ENCODE measurements around the gene BCL2L11. TPM values are rescaled to one million over a fixed set of nuclear protein-coding genes. Genes with fewer than 3 reads are reported as not detected.

The BCL2L11 gene
- total and polyA plus RNA-seq, 9 of the 15 experiments (the other 6 are each of a cell fraction or from before 2014, with no cell fraction given), result 2.2 to 18.8 (median 5.0) TPM

DNA sequence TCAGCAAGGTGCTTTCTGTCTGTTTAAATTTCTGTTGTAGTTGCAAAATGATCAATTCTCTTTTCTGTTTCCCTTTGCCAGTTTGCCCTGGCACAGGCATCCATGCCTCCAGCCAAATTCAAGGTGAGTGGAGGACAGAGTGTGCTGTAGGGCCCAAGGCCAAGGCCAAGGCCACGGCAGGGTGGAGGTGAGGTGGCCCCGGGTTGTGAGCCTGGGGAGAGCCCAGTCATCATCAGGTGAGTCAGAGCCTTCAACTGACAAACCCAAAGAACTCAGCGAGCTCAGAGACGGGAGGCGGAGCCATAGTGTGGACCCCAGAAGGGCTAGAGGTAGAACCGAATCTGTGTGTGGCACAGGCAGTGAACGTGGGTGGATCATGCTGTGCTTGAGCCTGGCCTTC lies 55.7 kb downstream of the BCL2L11 start:
- ATAC-seq (peak; percentile 23; the same call in 1 of the 3 replicates), FAIRE-seq (no peak), DNase-seq (ENCODE audit: extremely low read depth in 1 of 4, low spot score in 3 of 4) (no peak)
- no peaks in the 10 kb centered on the region for H4K20me1 ChIP-seq (replicated peaks; ENCODE audit: control insufficient read depth, insufficient read depth, low read length)
- H3K9ac ChIP-seq (ENCODE audit: insufficient read depth in 1 of 2, low read depth in 2 of 2, low read length in 2 of 2), result no peak overlapping the region
- peaks cover 0 to 23% of the 10 kb centered on the region in 2 experiments; a peak in 3 of 5 replicates for H3K27me3 ChIP-seq (ENCODE audit: control insufficient read depth in 2 of 2, insufficient read depth in 2 of 2, low read length in 2 of 2)
- H2AFZ ChIP-seq (ENCODE audit: low read depth, low read length), result no peak overlapping the region
- H3K4me3 ChIP-seq, result no peak overlapping the region
- in situ Hi-C loops (cut with MboI), result no loop called here
- WGBS (ENCODE audit: insufficient coverage, low coverage, missing lambda C conversion rate), result 19% methylated on average over 6 of the region's 7 CpGs
- TF ChIP-seq ZNF707 (CRISPR knock-in tag; conservative IDR thresholded peaks at IDR 0.05), result no peak
- TF ChIP-seq PHB2 (IDR thresholded peaks at IDR 0.05; ENCODE audit: low read depth), result no peak
- peaks cover 2 to 5% of the 10 kb centered on the region in 2 experiments; a peak in 3 of 5 replicates for H3K4me1 ChIP-seq (replicated peaks in 1 of 2; ENCODE audit: control insufficient read depth in 2 of 2, insufficient read depth in 2 of 2, low read length in 2 of 2)
- POLR2A ChIA-PET, result interaction anchor here (0.9 kb wide), 1 partner anchor 11 kb away, joined by 4 read pairs; no protein-coding TSS in a partner anchor
- intact Hi-C loops (cut with micrococcal nuclease), result no loop called here
- no peak overlapping the region for H3K4me2 ChIP-seq (ENCODE audit: insufficient read depth, low read length)
- no peaks in the 10 kb centered on the region for H3K79me2 ChIP-seq (ENCODE audit: control insufficient read depth, insufficient read depth, low read length)
- no peaks in the 10 kb centered on the region for H3K36me3 ChIP-seq (ENCODE audit: control insufficient read depth, insufficient read depth, low read length)
- no peaks in the 10 kb centered on the region for H3K9me1 ChIP-seq (ENCODE audit: control insufficient read depth, insufficient read depth, low read length)
- H3K27ac ChIP-seq (ENCODE audit: extremely low read depth, low read depth, low read length), result no peak overlapping the region; the same call in 2 of the 3 replicates
- CTCF ChIA-PET (ENCODE audit: low intra/inter-chr PET ratio), result no interaction called here
- H3K9me3 ChIP-seq (replicated peaks; ENCODE audit: control insufficient read depth, insufficient read depth, low read depth, low read length), result no peaks in the 10 kb centered on the region
- no TSS peak for BruUV-seq (replicated peaks)

DNA sequence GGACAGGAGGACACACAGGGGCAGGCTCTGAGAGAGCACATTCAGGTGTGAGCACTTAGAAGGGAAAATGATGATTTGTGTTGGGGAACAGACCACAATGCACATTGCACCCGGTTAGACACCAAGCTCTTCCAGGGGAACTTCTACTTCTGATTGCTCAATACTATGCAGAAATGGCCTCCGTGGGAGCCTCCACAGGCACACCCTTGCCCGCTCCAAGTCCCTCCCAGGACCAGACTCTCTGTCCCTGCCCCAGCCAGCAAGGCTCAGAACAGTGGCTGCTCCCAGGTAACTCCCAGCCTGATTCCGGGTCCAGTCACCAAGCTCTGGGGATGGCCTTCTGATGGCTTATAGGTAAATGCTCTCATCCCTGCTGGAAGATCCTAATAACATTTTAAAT lies 56.2 kb downstream of the BCL2L11 start:
- CTCF ChIA-PET (ENCODE audit: low intra/inter-chr PET ratio), result no interaction called here
- 22% methylated on average over 4 of the region's 4 CpGs for WGBS (ENCODE audit: insufficient coverage, low coverage, missing lambda C conversion rate)
- ATAC-seq, result peak; percentile 11; the same call in 2 of the 3 replicates
- Histone ChIP-seq H3K4me2 (ENCODE audit: insufficient read depth, low read length) (no peak overlapping the region), H3K9me1 (ENCODE audit: control insufficient read depth, insufficient read depth, low read length) (no peaks in the 10 kb centered on the region), H3K4me1 (replicated peaks in 1 of 2; ENCODE audit: control insufficient read depth in 2 of 2, insufficient read depth in 2 of 2, low read length in 2 of 2) (peaks cover 0 to 4% of the 10 kb centered on the region in 2 experiments; a peak in 2 of 5 replicates), H3K27ac (ENCODE audit: extremely low read depth, low read depth, low read length) (no peak overlapping the region; the same call in 2 of the 3 replicates), H3K4me3 (no peak overlapping the region), H3K9ac (ENCODE audit: insufficient read depth in 1 of 2, low read depth in 2 of 2, low read length in 2 of 2) (no peak overlapping the region), H3K27me3 (ENCODE audit: control insufficient read depth in 2 of 2, insufficient read depth in 2 of 2, low read length in 2 of 2) (peaks cover 0 to 23% of the 10 kb centered on the region in 2 experiments; a peak in 3 of 5 replicates), H3K79me2 (ENCODE audit: control insufficient read depth, insufficient read depth, low read length) (no peaks in the 10 kb centered on the region), H4K20me1 (replicated peaks; ENCODE audit: control insufficient read depth, insufficient read depth, low read length) (no peaks in the 10 kb centered on the region), H2AFZ (ENCODE audit: low read depth, low read length) (no peak overlapping the region), H3K9me3 (replicated peaks; ENCODE audit: control insufficient read depth, insufficient read depth, low read depth, low read length) (no peaks in the 10 kb centered on the region), H3K36me3 (ENCODE audit: control insufficient read depth, insufficient read depth, low read length) (no peaks in the 10 kb centered on the region)
- no TSS peak for BruUV-seq (replicated peaks)
- no peak for FAIRE-seq
- no peak for DNase-seq (ENCODE audit: extremely low read depth in 1 of 4, low spot score in 3 of 4)
- POLR2A ChIA-PET, result interaction anchor here (0.9 kb wide), 1 partner anchor 10 kb away, joined by 4 read pairs; no protein-coding TSS in a partner anchor
- intact Hi-C loops (cut with micrococcal nuclease) (no loop called here), in situ Hi-C loops (cut with MboI) (no loop called here)
- no peak for TF ChIP-seq ZNF444 (CRISPR knock-in tag; IDR thresholded peaks at IDR 0.05)
- TF ChIP-seq, protein P1, sequence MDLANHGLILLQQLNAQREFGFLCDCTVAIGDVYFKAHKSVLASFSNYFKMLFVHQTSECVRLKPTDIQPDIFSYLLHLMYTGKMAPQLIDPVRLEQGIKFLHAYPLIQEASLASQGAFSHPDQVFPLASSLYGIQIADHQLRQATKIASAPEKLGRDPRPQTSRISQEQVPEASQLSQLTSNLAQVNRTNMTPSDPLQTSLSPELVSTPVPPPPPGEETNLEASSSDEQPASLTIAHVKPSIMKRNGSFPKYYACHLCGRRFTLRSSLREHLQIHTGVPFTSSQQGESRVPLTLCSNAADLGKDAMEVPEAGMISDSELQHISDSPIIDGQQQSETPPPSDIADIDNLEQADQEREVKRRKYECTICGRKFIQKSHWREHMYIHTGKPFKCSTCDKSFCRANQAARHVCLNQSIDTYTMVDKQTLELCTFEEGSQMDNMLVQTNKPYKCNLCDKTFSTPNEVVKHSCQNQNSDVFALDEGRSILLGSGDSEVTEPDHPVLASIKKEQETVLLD (IDR thresholded peaks at IDR 0.05), result no peak
- no peak for TF ChIP-seq E2F3 (CRISPR knock-in tag; IDR thresholded peaks at IDR 0.05)
- no peak for TF ChIP-seq ZNF217 (CRISPR knock-in tag; IDR thresholded peaks at IDR 0.05)
- TF ChIP-seq, protein P2, sequence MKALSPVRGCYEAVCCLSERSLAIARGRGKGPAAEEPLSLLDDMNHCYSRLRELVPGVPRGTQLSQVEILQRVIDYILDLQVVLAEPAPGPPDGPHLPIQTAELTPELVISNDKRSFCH (CRISPR knock-in tag; IDR thresholded peaks at IDR 0.05), result no peak
- TF ChIP-seq, protein P2 (tag; IDR thresholded peaks at IDR 0.05), result no peak
- TF ChIP-seq ZBTB8A (IDR thresholded peaks at IDR 0.05; ENCODE audit: partially characterized antibody), result no peak
- TF ChIP-seq, protein P3, sequence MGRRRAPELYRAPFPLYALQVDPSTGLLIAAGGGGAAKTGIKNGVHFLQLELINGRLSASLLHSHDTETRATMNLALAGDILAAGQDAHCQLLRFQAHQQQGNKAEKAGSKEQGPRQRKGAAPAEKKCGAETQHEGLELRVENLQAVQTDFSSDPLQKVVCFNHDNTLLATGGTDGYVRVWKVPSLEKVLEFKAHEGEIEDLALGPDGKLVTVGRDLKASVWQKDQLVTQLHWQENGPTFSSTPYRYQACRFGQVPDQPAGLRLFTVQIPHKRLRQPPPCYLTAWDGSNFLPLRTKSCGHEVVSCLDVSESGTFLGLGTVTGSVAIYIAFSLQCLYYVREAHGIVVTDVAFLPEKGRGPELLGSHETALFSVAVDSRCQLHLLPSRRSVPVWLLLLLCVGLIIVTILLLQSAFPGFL (CRISPR knock-in tag; IDR thresholded peaks at IDR 0.05), result no peak
- TF ChIP-seq CEBPG (CRISPR knock-in tag; IDR thresholded peaks at IDR 0.05), result peak; percentile 41; the same call in 1 of the 2 replicates
- TF ChIP-seq CEBPG (tag; conservative IDR thresholded peaks at IDR 0.05 in 1 of 2, IDR thresholded peaks at IDR 0.05 in 1 of 2), result peak; percentile 52 to 61; a peak in 3 of 4 replicates
- no peak for TF ChIP-seq ILF3 (IDR thresholded peaks at IDR 0.05; ENCODE audit: borderline replicate concordance)
- TF ChIP-seq MTF1 (CRISPR knock-in tag; IDR thresholded peaks at IDR 0.05; ENCODE audit: borderline replicate concordance), result no peak
